B cell (primary cell): Measurements from ENCODE around the gene TRAPPC12. TPM values are rescaled to one million over a fixed set of nuclear protein-coding genes. Genes with fewer than 3 reads are reported as not detected.

Experiments used
- ATAC-seq: fragments of 200-7000 bp; cut with Tn5 transposase; one replicate; pipeline ENCODE4 v1.10.0; 2021; ENCODE audit warnings: low read depth, mild to moderate bottlenecking, moderate number of reproducible peaks, moderate library complexity
- CTCF ChIA-PET: fragments of 350-600 bp; sonication (Branson Sonifier 250); formaldehyde crosslinking; loops from one replicate; lab custom pipeline; 2021; ENCODE audit warnings: antibody characterized with exemption, inconsistent platforms; lab: Charles Lee
- POLR2A ChIA-PET: fragments of 350-600 bp; sonication (Branson Sonifier 250); formaldehyde crosslinking; loops from one replicate; lab custom pipeline; 2021; ENCODE audit warnings: antibody characterized with exemption; lab: Charles Lee
- DNase-seq: peaks from one replicate; pipeline ENCODE4 v3.0.0; 2013
- H2AFZ ChIP-seq: 2 replicates; pipeline ENCODE4 v1.6.1; 2012; ENCODE audit warnings: mild to moderate bottlenecking, low read depth, low read length; ENCODE audit not compliant: insufficient read depth, poor library complexity, severe bottlenecking
- H3K27ac ChIP-seq, 2 donors: 1 replicate in 1 of 2; 2 replicates in 1 of 2; pipeline ENCODE4 v1.5.1; 2012 to 2013; ENCODE audit warnings: low read length in 2 of 2, mild to moderate bottlenecking in 2 of 2, moderate library complexity in 1 of 2
- H3K27me3 ChIP-seq, 4 experiments: fragments of 200-600 bp in 1 of 4; sonication (generic) in 1 of 4; replicated peaks in 1 of 4; 1 replicate in 2 of 4; 2 replicates in 2 of 4; pipeline versions ENCODE4 v1.6.1 to v1.7.0; 2013 to 2016; ENCODE audit warnings: low read length in 3 of 4, mild to moderate bottlenecking in 2 of 4, mixed read lengths in 1 of 4, moderate library complexity in 1 of 4; ENCODE audit not compliant: insufficient read depth in 4 of 4, control insufficient read depth in 3 of 4; ENCODE audit errors: control extremely low read depth in 1 of 4
- H3K36me3 ChIP-seq, 2 experiments: replicated peaks in 1 of 2; 1 replicate in 1 of 2; 2 replicates in 1 of 2; pipeline versions ENCODE4 v1.6.1 to v1.7.1; 2013; ENCODE audit warnings: low read length in 1 of 2; ENCODE audit not compliant: insufficient read depth in 2 of 2, control insufficient read depth in 1 of 2; ENCODE audit errors: control extremely low read depth in 1 of 2, extremely low read depth in 1 of 2
- H3K4me1 ChIP-seq, 2 donors: fragments of 200-600 bp in 1 of 2; sonication (generic) in 1 of 2; 1 replicate in 1 of 2; 2 replicates in 1 of 2; pipeline versions ENCODE4 v1.5.1 to v1.6.1; 2013 to 2017; ENCODE audit warnings: low read length in 2 of 2; ENCODE audit not compliant: control insufficient read depth in 2 of 2, insufficient read depth in 2 of 2
- H3K4me2 ChIP-seq: replicated peaks from 2 replicates; pipeline ENCODE3; 2012; ENCODE audit warnings: mild to moderate bottlenecking, low read depth, low read length; ENCODE audit not compliant: poor library complexity, severe bottlenecking
- H3K4me3 ChIP-seq, 5 experiments: fragments of 200-600 bp in 1 of 5; sonication (generic) in 1 of 5; 1 replicate in 3 of 5; 2 replicates in 2 of 5; pipeline versions ENCODE4 v1.5.1 to v1.7.0; 2011 to 2016; ENCODE audit warnings: low read length in 4 of 5, mild to moderate bottlenecking in 4 of 5, low read depth in 2 of 5, control low read depth in 1 of 5, moderate library complexity in 1 of 5; ENCODE audit not compliant: insufficient read depth in 1 of 5; ENCODE audit errors: control extremely low read depth in 1 of 5, extremely low read depth in 1 of 5
- H3K79me2 ChIP-seq: fragments of 200-600 bp; sonication (generic); one replicate; pipeline ENCODE4 v1.6.0; 2016; ENCODE audit warnings: low read length; ENCODE audit not compliant: control insufficient read depth, insufficient read depth
- H3K9ac ChIP-seq: fragments of 200-600 bp; sonication (generic); 2 replicates; pipeline ENCODE4 v1.6.1; 2017; ENCODE audit warnings: mild to moderate bottlenecking, low read length, moderate library complexity
- H3K9me3 ChIP-seq, 3 donors: one replicate each; pipeline versions ENCODE4 v1.6.1 to v1.7.1; 2013; ENCODE audit warnings: low read length in 2 of 3; ENCODE audit not compliant: control insufficient read depth in 2 of 3, insufficient read depth in 1 of 3; ENCODE audit errors: control extremely low read depth in 1 of 3
- H4K20me1 ChIP-seq: 2 replicates; pipeline ENCODE4 v1.6.0; 2012; ENCODE audit warnings: mild to moderate bottlenecking, low read length; ENCODE audit not compliant: insufficient read depth, control insufficient read depth, poor library complexity, severe bottlenecking
- H3K27ac Mint-ChIP-seq: one replicate; pipeline ENCODE4 v1.8.0; 2021; ENCODE audit warnings: mixed read lengths
- H3K27me3 Mint-ChIP-seq: one replicate; pipeline ENCODE4 v1.8.0; 2021; ENCODE audit warnings: mixed read lengths
- H3K4me1 Mint-ChIP-seq: one replicate; pipeline ENCODE4 v1.8.0; 2021; ENCODE audit warnings: mixed read lengths
- H3K4me3 Mint-ChIP-seq: one replicate; pipeline ENCODE4 v1.8.0; 2021; ENCODE audit warnings: mixed read lengths
- H3K9me3 Mint-ChIP-seq: one replicate; pipeline ENCODE4 v1.8.0; 2022; ENCODE audit warnings: mixed read lengths; ENCODE audit not compliant: insufficient read depth
- EZH2 ChIP-seq: IDR thresholded peaks from 2 replicates; pipeline ENCODE4 v1.6.1; 2012; ENCODE audit warnings: borderline replicate concordance, low read depth, mild to moderate bottlenecking, moderate library complexity, low read length; ENCODE audit not compliant: insufficient read depth, poor library complexity, severe bottlenecking
- WGBS: methylation state at CpG from one replicate; pipeline ENCODE4 v1.1.5; 2013; ENCODE audit warnings: missing lambda C conversion rate; ENCODE audit not compliant: insufficient coverage; 5-methylcytosine and 5-hydroxymethylcytosine counted together
- intact Hi-C: fragments of 100-400 bp; cut with micrococcal nuclease; formaldehyde crosslinking; loops from one replicate; pipeline ENCODE4 v1.10.0; 2022
- polyA plus RNA-seq: library from polyadenylated mRNA; depleted of rRNA; stranded (reverse); fragments of >200 nt; gene quantifications from 2 replicates; pipeline ENCODE4 v1.2.3, GENCODE V29; 2012
- total RNA-seq, 2 donors: library from RNA; stranded (reverse); fragments of 120-200 nt in 1 of 2; gene quantifications; 1 replicate in 1 of 2; 2 replicates in 1 of 2; pipeline versions ENCODE4 v1.2.3 to v1.2.4, GENCODE V29; 2013 to 2022
- TF ChIP-seq, protein P1 (sequence below): fragments of 200-600 bp; IDR thresholded peaks from one replicate; pipeline ENCODE4 v1.8.0; 2022; ENCODE audit warnings: antibody characterized with exemption, mild to moderate bottlenecking

The TRAPPC12 gene
- total and polyA plus RNA-seq, 2 donors (not counting 1 experiment from before 2014, with no cell fraction given) = 80.9 to 151 TPM

DNA sequence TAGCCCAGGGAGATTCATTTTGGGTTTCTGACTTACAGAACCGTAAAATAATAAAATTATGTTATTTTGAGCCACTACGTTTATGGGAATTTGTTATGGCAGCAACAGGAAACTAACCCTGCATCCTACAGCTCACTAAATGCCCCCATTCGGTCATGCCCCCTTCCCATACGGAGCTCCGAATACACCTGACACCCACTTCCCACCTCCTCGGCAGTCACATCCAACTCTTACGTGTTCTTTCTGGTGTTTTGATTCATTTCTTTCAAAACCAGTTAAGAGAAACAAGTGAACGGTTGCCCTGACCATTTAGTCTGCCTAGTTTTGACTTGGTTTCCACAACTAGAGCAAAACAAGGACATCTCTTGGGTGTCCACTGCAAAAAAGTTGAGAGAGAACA, 21.6 kb upstream of the TRAPPC12 start:
- ChIA-PET CTCF (no interaction called here), POLR2A (no interaction called here)
- intact Hi-C loops = no loop called here
- Mint-ChIP-seq H3K9me3 (no peaks in the 10 kb centered on the region), H3K4me1 (peaks cover 47% of the 10 kb centered on the region), H3K4me3 (no peak overlapping the region), H3K27ac (no peak overlapping the region), H3K27me3 (no peaks in the 10 kb centered on the region)
- TF ChIP-seq, protein P1, sequence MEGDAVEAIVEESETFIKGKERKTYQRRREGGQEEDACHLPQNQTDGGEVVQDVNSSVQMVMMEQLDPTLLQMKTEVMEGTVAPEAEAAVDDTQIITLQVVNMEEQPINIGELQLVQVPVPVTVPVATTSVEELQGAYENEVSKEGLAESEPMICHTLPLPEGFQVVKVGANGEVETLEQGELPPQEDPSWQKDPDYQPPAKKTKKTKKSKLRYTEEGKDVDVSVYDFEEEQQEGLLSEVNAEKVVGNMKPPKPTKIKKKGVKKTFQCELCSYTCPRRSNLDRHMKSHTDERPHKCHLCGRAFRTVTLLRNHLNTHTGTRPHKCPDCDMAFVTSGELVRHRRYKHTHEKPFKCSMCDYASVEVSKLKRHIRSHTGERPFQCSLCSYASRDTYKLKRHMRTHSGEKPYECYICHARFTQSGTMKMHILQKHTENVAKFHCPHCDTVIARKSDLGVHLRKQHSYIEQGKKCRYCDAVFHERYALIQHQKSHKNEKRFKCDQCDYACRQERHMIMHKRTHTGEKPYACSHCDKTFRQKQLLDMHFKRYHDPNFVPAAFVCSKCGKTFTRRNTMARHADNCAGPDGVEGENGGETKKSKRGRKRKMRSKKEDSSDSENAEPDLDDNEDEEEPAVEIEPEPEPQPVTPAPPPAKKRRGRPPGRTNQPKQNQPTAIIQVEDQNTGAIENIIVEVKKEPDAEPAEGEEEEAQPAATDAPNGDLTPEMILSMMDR = no peak
- no peak for TF ChIP-seq EZH2
- Histone ChIP-seq H3K4me3 (no peak overlapping the region), H3K27ac (peak overlapping the region in 1 of 2 donors; percentile 50), H3K9ac (no peak overlapping the region), H3K79me2 (peaks cover 65% of the 10 kb centered on the region), H2AFZ (no peak overlapping the region), H4K20me1 (peaks cover 23% of the 10 kb centered on the region), H3K27me3 (no peaks in the 10 kb centered on the region), H3K9me3 (no peaks in the 10 kb centered on the region), H3K36me3 (peaks cover 0 to 14% of the 10 kb centered on the region in 2 experiments), H3K4me1 (peaks cover 12 to 25% of the 10 kb centered on the region in 2 donors), H3K4me2 (no peak overlapping the region)
- 98% methylated on average over 6 of the region's 8 CpGs for WGBS
- DNase-seq = no peak
- no peak for ATAC-seq

DNA sequence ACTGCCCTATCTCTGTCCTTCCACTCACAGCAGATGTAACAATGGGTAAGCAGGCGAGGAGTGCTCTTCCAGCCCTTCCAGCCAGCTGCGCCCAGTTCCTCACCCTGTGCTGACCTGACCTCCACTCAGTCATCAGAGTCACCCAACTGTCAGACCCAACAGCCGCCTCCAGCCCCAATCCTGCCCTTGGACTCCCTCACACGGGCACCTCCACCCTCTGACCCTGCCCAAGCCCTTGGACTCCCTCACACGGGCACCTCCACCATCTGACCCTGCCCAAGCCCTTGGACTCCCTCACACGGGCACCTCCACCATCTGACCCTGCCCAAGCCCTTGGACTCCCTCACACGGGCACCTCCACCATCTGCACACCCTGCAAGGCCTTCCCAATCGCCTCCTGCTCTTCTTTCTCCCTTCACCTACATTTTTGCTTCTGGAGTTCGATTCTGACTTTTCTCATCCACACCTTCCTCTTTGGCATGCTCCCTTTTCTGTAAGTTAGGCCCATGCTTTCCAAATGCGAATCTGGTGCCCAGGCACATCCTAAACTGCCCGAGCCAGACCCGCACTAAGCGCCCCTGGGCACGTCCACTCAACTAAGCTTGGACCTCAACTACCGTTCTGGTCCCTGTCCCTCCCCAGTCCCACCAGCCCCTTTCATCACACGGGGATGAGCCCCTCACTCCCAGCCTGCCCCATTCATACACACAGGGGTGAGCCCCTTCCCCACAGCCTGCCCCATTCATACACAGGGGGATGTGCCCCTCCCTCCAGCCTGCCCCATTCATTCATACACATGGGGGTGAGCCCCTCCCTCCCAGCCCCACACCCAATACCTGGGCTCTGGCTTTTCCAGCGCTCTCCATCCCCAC, 17.7 kb upstream of the TRAPPC12 start:
- ChIA-PET POLR2A (no interaction called here), CTCF (no interaction called here)
- Histone ChIP-seq H2AFZ (no peak overlapping the region), H3K4me1 (peaks cover 17 to 22% of the 10 kb centered on the region in 2 donors), H3K27me3 (no peaks in the 10 kb centered on the region), H3K4me2 (no peak overlapping the region), H3K27ac (no peak overlapping the region), H3K36me3 (no peaks in the 10 kb centered on the region), H3K9me3 (no peaks in the 10 kb centered on the region), H3K4me3 (no peak overlapping the region), H4K20me1 (peaks cover 24% of the 10 kb centered on the region), H3K79me2 (peaks cover 67% of the 10 kb centered on the region), H3K9ac (no peak overlapping the region)
- TF ChIP-seq, protein P1 = no peak
- no peak for TF ChIP-seq EZH2
- Mint-ChIP-seq H3K4me3 (no peak overlapping the region), H3K27ac (no peak overlapping the region), H3K4me1 (peaks cover 48% of the 10 kb centered on the region), H3K27me3 (no peaks in the 10 kb centered on the region), H3K9me3 (no peaks in the 10 kb centered on the region)
- no peak for DNase-seq
- WGBS = 91% methylated on average over 17 of the region's 17 CpGs
- intact Hi-C loops = no loop called here
- ATAC-seq = no peak
